ENCODE measurements around the gene LMAN1L.

DNA sequence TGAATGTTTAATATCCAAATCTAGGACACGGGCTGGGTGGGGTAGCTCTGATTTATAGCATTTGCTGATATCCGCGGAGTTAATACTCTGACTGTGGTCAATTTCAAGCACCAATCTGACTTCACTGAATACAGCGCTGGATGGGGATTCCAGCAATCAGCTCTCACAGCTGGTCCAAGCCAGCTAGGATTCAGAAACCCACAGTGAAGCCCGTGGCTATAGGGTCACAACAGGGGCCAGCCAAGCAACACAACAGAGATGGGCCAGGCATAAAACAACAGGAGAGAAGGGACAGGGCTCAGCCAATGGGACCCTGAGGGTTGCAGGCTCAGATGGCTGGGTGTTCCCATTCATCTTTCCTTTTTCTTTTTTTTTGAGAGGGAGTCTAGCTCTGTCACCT, 5.4 kb upstream of the LMAN1L start:
- TF ChIP-seq, protein P1, sequence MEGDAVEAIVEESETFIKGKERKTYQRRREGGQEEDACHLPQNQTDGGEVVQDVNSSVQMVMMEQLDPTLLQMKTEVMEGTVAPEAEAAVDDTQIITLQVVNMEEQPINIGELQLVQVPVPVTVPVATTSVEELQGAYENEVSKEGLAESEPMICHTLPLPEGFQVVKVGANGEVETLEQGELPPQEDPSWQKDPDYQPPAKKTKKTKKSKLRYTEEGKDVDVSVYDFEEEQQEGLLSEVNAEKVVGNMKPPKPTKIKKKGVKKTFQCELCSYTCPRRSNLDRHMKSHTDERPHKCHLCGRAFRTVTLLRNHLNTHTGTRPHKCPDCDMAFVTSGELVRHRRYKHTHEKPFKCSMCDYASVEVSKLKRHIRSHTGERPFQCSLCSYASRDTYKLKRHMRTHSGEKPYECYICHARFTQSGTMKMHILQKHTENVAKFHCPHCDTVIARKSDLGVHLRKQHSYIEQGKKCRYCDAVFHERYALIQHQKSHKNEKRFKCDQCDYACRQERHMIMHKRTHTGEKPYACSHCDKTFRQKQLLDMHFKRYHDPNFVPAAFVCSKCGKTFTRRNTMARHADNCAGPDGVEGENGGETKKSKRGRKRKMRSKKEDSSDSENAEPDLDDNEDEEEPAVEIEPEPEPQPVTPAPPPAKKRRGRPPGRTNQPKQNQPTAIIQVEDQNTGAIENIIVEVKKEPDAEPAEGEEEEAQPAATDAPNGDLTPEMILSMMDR (IDR thresholded peaks at IDR 0.05; ENCODE audit: poor library complexity, severe bottlenecking) = no peak
- no peak for TF ChIP-seq MXI1 (conservative IDR thresholded peaks at IDR 0.05; ENCODE audit: poor library complexity, severe bottlenecking)
- TF ChIP-seq TAF1 (IDR thresholded peaks at IDR 0.05; ENCODE audit: low read depth) = no peak
- no peak for TF ChIP-seq RAD21 (conservative IDR thresholded peaks at IDR 0.05)
- no peak for TF ChIP-seq EP300 (conservative IDR thresholded peaks at IDR 0.05; ENCODE audit: poor library complexity, severe bottlenecking)
- TF ChIP-seq POLR2AphosphoS5 (IDR thresholded peaks at IDR 0.05) = no peak

Data from neural cell (in vitro differentiated cells).